SU-DHL-6 (cell line): Measurements from ENCODE around the gene ZDHHC16.

Experiments
- H2AFZ ChIP-seq: fragments of 200-600 bp; sonication (generic); 2 replicates; pipeline ENCODE4 v1.6.1; 2014; ENCODE audit warnings: low read depth, mild to moderate bottlenecking, moderate library complexity, mixed read lengths, antibody characterized with exemption, low read length; ENCODE audit not compliant: severe bottlenecking
- H3F3A ChIP-seq: fragments of 200-600 bp; shearing (Covaris generic); 2 replicates; pipeline ENCODE4 v1.6.0; 2016; ENCODE audit warnings: antibody characterized with exemption, mild to moderate bottlenecking; ENCODE audit not compliant: insufficient read depth
- H3K27ac ChIP-seq: fragments of 200-600 bp; sonication (generic); 2 replicates; pipeline ENCODE4 v1.5.1; 2016; ENCODE audit warnings: low read depth, mild to moderate bottlenecking, low read length, moderate library complexity, mixed read lengths
- H3K27me3 ChIP-seq: fragments of 200-600 bp; sonication (generic), shearing (Covaris generic); 2 replicates; pipeline ENCODE4 v1.6.0; 2014; ENCODE audit warnings: mild to moderate bottlenecking, low read length
- H3K36me3 ChIP-seq: fragments of 200-600 bp; sonication (generic); 2 replicates; pipeline ENCODE4 v1.6.1; 2014; ENCODE audit warnings: mild to moderate bottlenecking, low read length, mixed read lengths
- H3K4me2 ChIP-seq: fragments of 300-600, 200-600 bp; shearing (Covaris generic), sonication (generic); 2 replicates; pipeline ENCODE4 v1.6.0; 2014; ENCODE audit warnings: low read length, low read depth, mild to moderate bottlenecking; ENCODE audit not compliant: poor library complexity, severe bottlenecking
- H3K4me3 ChIP-seq: fragments of 200-600 bp; sonication (generic); 2 replicates; pipeline ENCODE4 v1.5.1; 2014; ENCODE audit warnings: antibody characterized with exemption, low read length, mild to moderate bottlenecking, mixed read lengths; ENCODE audit not compliant: insufficient read depth, poor library complexity, severe bottlenecking
- H3K79me2 ChIP-seq: fragments of 200-600 bp; sonication (generic); 2 replicates; pipeline ENCODE4 v1.6.1; 2014; ENCODE audit warnings: mild to moderate bottlenecking, low read length, moderate library complexity; ENCODE audit not compliant: insufficient read depth
- H3K9ac ChIP-seq: fragments of 200-600 bp; sonication (generic); 2 replicates; pipeline ENCODE4 v1.7.0; 2014; ENCODE audit warnings: mild to moderate bottlenecking, low read length
- H3K9me2 ChIP-seq: fragments of 200-600 bp; sonication (generic); replicated peaks from 2 replicates; pipeline ENCODE4 v1.6.1; 2014; ENCODE audit warnings: low read length; ENCODE audit not compliant: insufficient read depth
- H3K9me3 ChIP-seq: fragments of 200-600 bp; sonication (generic); 2 replicates; pipeline ENCODE4 v1.6.1; 2014; ENCODE audit warnings: low read length, mixed read lengths; ENCODE audit not compliant: insufficient read depth
- H4K20me1 ChIP-seq: fragments of 200-600 bp; sonication (generic); 2 replicates; pipeline ENCODE4 v1.6.1; 2014; ENCODE audit warnings: low read depth, mild to moderate bottlenecking, antibody characterized with exemption, low read length, moderate library complexity, mixed read lengths
- CTCF ChIP-seq: fragments of 200-600 bp; sonication (generic); IDR thresholded peaks from one replicate; pipeline ENCODE4 v1.5.1; 2017; ENCODE audit warnings: antibody characterized with exemption, mild to moderate bottlenecking, low read length, moderate library complexity; ENCODE audit not compliant: insufficient read depth, poor library complexity, severe bottlenecking
- EZH2phosphoT487 ChIP-seq: fragments of 200-600 bp; sonication (generic), shearing (Covaris generic); conservative IDR thresholded peaks from 2 replicates; pipeline ENCODE4 v1.6.1; 2018; ENCODE audit warnings: mild to moderate bottlenecking, antibody characterized with exemption, low read length, moderate library complexity, mixed read lengths

ZDHHC16 gene

GRCh38 chr10:97445357-97445721 is 636 bp upstream of the ZDHHC16 start:
- Histone ChIP-seq H3K9ac (peak overlapping the region; percentile 65), H3K27ac (peak overlapping the region; percentile 9; the same call in 1 of the 2 replicates), H2AFZ (peak overlapping the region; percentile 48), H3K36me3 (no peaks in the 10 kb centered on the region), H4K20me1 (no peaks in the 10 kb centered on the region; the same call in 1 of the 2 replicates), H3K9me2 (no peaks in the 10 kb centered on the region), H3K4me2 (peak overlapping the region; percentile 81), H3K4me3 (peak overlapping the region; percentile 71), H3K9me3 (no peaks in the 10 kb centered on the region), H3K27me3 (no peaks in the 10 kb centered on the region), H3K79me2 (peaks cover 55% of the 10 kb centered on the region), H3F3A (no peaks in the 10 kb centered on the region)
- TF ChIP-seq EZH2phosphoT487 (no peak), CTCF (no peak)

GRCh38 chr10:97450828-97451227 is 4.9 kb downstream of the ZDHHC16 start:
- no peaks in the 10 kb centered on the region for H3K36me3 ChIP-seq
- H3K79me2 ChIP-seq: peaks cover 42% of the 10 kb centered on the region
- H3K4me2 ChIP-seq: no peak overlapping the region
- no peak for TF ChIP-seq CTCF
- no peak for TF ChIP-seq EZH2phosphoT487
- no peaks in the 10 kb centered on the region for H3K9me2 ChIP-seq
- H4K20me1 ChIP-seq: no peaks in the 10 kb centered on the region; the same call in 1 of the 2 replicates
- no peaks in the 10 kb centered on the region for H3K9me3 ChIP-seq
- no peaks in the 10 kb centered on the region for H3K27me3 ChIP-seq
- no peak overlapping the region for H3K4me3 ChIP-seq
- no peak overlapping the region for H2AFZ ChIP-seq
- H3K9ac ChIP-seq: no peak overlapping the region
- H3F3A ChIP-seq: no peaks in the 10 kb centered on the region
- H3K27ac ChIP-seq: no peak overlapping the region

- Histone ChIP-seq H3K4me2 (no peak overlapping the region), H3K36me3 (no peaks in the 10 kb centered on the region), H3K9me2 (no peaks in the 10 kb centered on the region), H3F3A (no peaks in the 10 kb centered on the region), H3K4me3 (no peak overlapping the region), H4K20me1 (no peaks in the 10 kb centered on the region; the same call in 1 of the 2 replicates), H2AFZ (no peak overlapping the region), H3K9me3 (no peaks in the 10 kb centered on the region), H3K79me2 (peaks cover 38% of the 10 kb centered on the region), H3K9ac (no peak overlapping the region), H3K27ac (no peak overlapping the region), H3K27me3 (no peaks in the 10 kb centered on the region)
- TF ChIP-seq EZH2phosphoT487 (no peak), CTCF (no peak)
These were observed 5.6 kb downstream of the ZDHHC16 start for GRCh38 chr10:97451605-97452004.
